HG03342 (cell line): Measurements from ENCODE around the gene VEGFA.

Source experiments
- ATAC-seq: cut with Tn5 transposase; IDR thresholded peaks from one replicate; pipeline ENCODE4 v1.9.1; 2021; ENCODE audit warnings: mild to moderate bottlenecking, moderate library complexity; ENCODE audit not compliant: unreplicated experiment

Gene VEGFA

GRCh38 chr6:43800746-43801494 lies 30.9 kb downstream of the VEGFA start:
- ATAC-seq, result no peak

GRCh38 chr6:43801495-43802181 lies 31.6 kb downstream of the VEGFA start:
- no peak for ATAC-seq

DNA sequence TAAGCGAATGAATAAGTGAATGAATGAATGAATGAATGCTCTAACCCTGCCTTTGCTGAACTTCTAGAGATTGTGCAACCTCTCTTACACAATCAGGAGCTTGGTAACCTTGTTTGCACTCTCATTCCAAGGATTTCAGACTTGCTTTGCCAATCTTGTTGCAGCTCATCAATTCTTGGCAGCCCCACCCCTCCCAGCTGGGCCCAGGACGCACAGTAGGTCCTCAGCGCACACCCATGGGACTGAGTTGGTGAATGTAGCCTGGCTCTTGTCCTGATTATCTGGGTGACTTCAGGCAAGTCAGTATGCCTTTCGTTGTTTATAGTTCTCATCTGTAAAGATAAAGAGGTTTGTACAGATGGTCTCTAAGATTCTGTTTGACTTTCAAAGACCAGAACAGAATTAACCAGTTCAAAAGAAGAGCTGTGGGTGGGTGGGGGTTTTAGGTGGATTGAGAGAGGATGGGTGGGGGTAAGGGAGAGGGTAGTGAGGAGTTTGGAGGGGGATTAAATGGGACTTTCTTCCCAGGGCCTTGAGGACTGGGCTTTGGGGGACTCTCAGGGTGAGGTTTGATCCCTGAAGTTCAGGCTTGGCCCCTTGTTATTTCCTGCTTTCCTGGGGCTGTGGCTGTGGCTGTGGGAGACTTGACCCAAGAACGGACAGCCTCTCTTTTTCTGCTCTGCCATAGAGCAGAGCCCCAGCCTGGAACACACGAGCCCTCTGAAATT lies 33.2 kb downstream of the VEGFA start:
- no peak for ATAC-seq

- no peak for ATAC-seq
Observed at GRCh38 chr6:43803783-43804549, 34.0 kb downstream of the VEGFA start.

DNA sequence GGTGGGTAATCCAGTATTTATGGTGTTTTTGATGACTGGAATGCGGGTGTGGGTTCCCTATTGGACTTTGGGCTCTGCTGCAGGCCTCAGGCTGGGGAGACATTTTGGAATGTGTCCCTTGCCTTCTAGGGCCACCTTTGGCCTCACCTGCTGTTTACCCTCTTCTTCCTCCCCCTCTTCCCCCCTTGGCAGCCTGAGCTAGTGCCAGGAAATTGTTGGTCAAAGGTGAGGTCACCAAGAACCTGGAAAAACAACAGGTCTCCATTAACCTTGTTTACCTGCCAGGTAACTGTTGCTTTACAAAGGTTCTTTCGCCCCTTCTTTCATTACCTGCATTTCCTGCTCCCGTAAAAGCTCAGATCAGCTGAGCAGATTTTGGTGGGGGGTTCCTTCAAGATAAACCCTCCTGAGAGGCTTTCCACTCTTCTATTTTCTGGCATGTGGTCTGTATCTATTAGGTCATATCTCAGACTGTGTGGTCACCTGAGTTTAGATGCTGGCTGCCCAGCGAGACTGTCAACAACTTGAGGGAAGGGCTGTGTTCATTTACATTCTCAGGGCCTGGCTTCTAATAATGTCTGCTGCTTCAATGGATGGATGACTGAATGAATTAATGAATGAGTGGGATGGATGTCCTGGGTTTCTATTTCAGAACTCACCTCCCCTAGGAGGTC lies 34.7 kb downstream of the VEGFA start:
- ATAC-seq, result no peak

DNA sequence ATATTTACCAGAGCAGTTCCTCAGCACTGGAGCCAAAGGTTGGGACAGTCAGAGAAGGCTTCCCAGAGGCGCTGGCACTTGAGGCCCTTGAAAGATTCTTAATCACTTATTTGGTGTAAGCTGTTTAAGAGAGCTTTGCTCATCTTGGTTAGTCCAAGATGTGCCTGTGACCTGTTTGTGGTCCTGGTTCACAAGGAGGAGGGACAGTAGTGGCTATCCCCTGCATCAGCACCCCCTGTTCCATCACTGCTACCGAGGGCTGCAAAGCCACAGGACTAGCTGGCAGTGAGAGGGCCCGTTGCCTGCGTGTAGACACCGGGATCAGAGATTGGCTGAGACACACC lies 35.7 kb downstream of the VEGFA start:
- no peak for ATAC-seq

DNA sequence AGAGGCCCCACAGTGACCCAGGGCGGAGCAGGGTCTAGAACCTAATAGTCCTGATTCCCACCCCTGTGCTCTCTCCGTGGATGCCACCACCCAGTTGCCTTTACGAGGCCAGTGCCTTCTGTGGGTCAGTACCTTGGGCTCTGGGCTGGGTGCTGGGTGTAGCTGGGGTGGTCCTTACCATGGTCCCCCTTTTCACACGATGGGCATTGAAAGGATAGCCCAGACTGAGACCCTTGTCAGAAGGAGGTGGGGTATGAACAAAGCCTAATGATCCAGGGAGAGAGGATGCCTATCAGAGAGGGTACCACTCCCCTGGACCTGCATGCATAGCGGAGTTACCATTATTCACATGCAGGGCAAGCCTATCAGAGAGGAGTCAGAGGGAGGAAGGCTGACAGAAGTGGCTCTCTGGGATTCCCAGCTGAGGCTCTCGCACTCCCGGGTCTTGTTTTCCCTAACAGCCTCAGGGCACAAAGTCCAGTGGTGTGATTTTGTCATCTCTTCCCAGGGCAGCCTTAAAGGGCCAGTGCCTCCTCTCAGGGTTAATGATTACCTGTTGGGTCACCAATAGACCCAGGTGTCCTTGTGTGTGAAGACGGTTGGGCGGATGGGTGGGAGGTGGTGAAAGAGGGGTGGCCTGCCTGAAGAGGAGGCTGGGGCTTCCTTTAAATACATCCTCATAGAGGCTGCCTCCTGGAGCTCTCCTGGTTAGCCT lies 36.2 kb downstream of the VEGFA start:
- ATAC-seq, result no peak

- no peak for ATAC-seq
Observed at GRCh38 chr6:43806758-43807227, 36.8 kb downstream of the VEGFA start.

GRCh38 chr6:43807228-43808061 lies 37.4 kb downstream of the VEGFA start:
- ATAC-seq, result no peak

DNA sequence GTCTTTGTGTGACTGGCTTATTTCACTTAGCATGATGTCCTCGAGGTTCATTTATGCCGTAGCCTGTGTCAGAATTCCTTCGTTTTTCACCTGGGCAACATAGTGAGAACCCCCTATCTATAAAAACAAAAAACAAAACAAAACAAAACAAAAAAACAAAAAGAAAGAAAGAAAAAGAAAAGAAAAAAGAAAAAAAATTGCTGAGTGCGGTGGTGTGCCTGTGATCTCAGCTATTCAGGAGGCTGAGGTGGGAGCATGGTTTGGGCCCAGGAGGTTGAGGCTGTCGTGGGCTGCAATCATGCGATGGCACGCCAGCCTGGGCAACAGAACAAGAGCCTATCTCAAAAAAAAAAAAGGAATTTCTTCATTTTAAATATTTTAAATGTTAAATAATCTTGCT lies 38.4 kb downstream of the VEGFA start:
- no peak for ATAC-seq

- no peak for ATAC-seq
Observed at GRCh38 chr6:43809417-43810305, 39.6 kb downstream of the VEGFA start.

GRCh38 chr6:43810965-43811732 lies 41.1 kb downstream of the VEGFA start:
- no peak for ATAC-seq

- ATAC-seq, result no peak
Observed at GRCh38 chr6:43811733-43812099, 41.7 kb downstream of the VEGFA start.

DNA sequence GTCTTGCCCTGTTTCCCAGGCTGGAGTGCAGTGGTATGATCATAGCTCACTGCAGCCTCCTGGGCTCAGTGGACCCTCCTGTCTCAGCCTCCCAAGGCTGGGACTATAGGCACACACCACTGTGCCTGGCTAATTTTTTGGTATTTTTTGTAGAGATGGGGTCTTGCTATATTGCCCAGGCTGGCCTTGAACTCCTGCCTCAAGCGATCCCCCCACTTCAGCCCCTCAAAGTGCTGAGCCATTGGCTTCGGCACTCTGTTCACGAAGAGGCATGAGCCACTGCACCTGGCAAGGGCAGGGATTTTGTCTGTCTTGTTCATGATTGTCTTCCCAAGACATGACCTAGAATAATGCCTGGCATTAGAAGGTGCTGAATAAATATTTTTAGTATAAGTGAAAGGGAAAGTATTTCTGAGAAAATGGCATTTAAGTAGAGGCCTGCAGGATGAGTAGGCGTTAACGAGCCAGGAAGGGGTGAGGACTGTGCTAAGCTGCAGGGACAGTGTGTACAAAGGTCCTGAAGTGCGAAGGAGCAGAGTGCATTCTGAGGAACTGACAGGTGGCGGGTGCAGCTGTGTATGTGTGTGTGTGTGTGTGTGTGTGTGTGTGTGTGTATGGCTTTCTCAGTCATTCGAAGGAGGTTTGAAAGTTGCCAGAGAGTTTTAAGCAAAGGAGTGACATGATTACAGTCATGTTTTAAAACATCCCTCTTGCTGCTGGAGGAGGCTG lies 43.0 kb downstream of the VEGFA start:
- ATAC-seq, result no peak

- ATAC-seq, result no peak
Observed at GRCh38 chr6:43814111-43814510, 44.1 kb downstream of the VEGFA start.

GRCh38 chr6:43814865-43815264 lies 44.9 kb downstream of the VEGFA start:
- ATAC-seq, result no peak

GRCh38 chr6:43817192-43817591 lies 47.2 kb downstream of the VEGFA start:
- no peak for ATAC-seq
